GM10266 (cell line): ENCODE data around the gene ROBO2.

Source experiments
- DNase-seq: peaks from one replicate; pipeline ENCODE4 v3.0.0; 2012; ENCODE audit errors: extremely low spot score
- CTCF ChIP-seq: IDR thresholded peaks from 2 replicates; pipeline ENCODE4 v1.5.1; 2012; ENCODE audit warnings: mild to moderate bottlenecking, low read depth; ENCODE audit not compliant: control insufficient read depth, insufficient read depth; ENCODE audit errors: missing control alignments

ROBO2 gene

GRCh38 chr3:77081240-77081661 lies 41.4 kb downstream of the ROBO2 start:
- DNase-seq: no peak
- TF ChIP-seq CTCF: no peak

- no peak for DNase-seq
- TF ChIP-seq CTCF: no peak
Observed at GRCh38 chr3:77084511-77084910, 44.6 kb downstream of the ROBO2 start.

- no peak for TF ChIP-seq CTCF
- no peak for DNase-seq
Observed at GRCh38 chr3:77086408-77086807, 46.5 kb downstream of the ROBO2 start.

GRCh38 chr3:77091809-77092208 lies 51.9 kb downstream of the ROBO2 start:
- TF ChIP-seq CTCF: no peak
- no peak for DNase-seq

GRCh38 chr3:77093101-77093500 lies 53.2 kb downstream of the ROBO2 start:
- no peak for DNase-seq

GRCh38 chr3:77096145-77096544 lies 56.2 kb downstream of the ROBO2 start:
- no peak for TF ChIP-seq CTCF

More at GRCh38 chr3:77093101-77093500, 53.2 kb downstream of the ROBO2 start:
- no peak for TF ChIP-seq CTCF

GRCh38 chr3:77096966-77097890 lies 57.3 kb downstream of the ROBO2 start:
- no peak for DNase-seq
- no peak for TF ChIP-seq CTCF

More at GRCh38 chr3:77096145-77096544, 56.2 kb downstream of the ROBO2 start:
- no peak for DNase-seq
